OCI-LY1 (cell line): ENCODE data around the gene SHROOM3.

ENCODE experiments used
- H2AFZ ChIP-seq: fragments of 200-600 bp; sonication (generic), shearing (Covaris generic); 2 replicates; pipeline ENCODE4 v1.6.0; 2014; ENCODE audit warnings: antibody characterized with exemption, mild to moderate bottlenecking, low read length
- H3F3A ChIP-seq: fragments of 200-600 bp; sonication (generic), shearing (Covaris generic); 2 replicates; pipeline ENCODE4 v1.6.0; 2014; ENCODE audit warnings: mild to moderate bottlenecking, antibody characterized with exemption, low read length, moderate library complexity; ENCODE audit not compliant: insufficient read depth
- H3K27ac ChIP-seq: fragments of 200-600 bp; sonication (generic); 2 replicates; pipeline ENCODE4 v1.5.1; 2014; ENCODE audit warnings: low read length, mixed run types, mild to moderate bottlenecking, low read depth; ENCODE audit not compliant: poor library complexity, severe bottlenecking
- H3K27me3 ChIP-seq: fragments of 200-600 bp; sonication (generic); 2 replicates; pipeline ENCODE4 v1.6.0; 2014; ENCODE audit warnings: antibody characterized with exemption, mild to moderate bottlenecking, low read length, moderate library complexity; ENCODE audit not compliant: insufficient read depth
- H3K36me3 ChIP-seq: fragments of 200-600 bp; sonication (generic); 2 replicates; pipeline ENCODE4 v1.6.1; 2014; ENCODE audit warnings: mild to moderate bottlenecking, antibody characterized with exemption, low read length, moderate library complexity, mixed read lengths; ENCODE audit not compliant: insufficient read depth
- H3K4me1 ChIP-seq: fragments of 200-600 bp; sonication (generic); 2 replicates; pipeline ENCODE4 v1.5.1; 2014; ENCODE audit warnings: mild to moderate bottlenecking, low read length, moderate library complexity; ENCODE audit not compliant: insufficient read depth, severe bottlenecking
- H3K4me2 ChIP-seq: fragments of 200-600 bp; sonication (generic), shearing (Covaris generic); 2 replicates; pipeline ENCODE4 v1.6.1; 2014; ENCODE audit warnings: low read length
- H3K4me3 ChIP-seq: fragments of 200-600 bp; sonication (generic); 2 replicates; pipeline ENCODE4 v1.5.1; 2014; ENCODE audit warnings: low read length, low read depth, mild to moderate bottlenecking, mixed read lengths; ENCODE audit not compliant: poor library complexity, severe bottlenecking
- H3K79me2 ChIP-seq: fragments of 200-600 bp; shearing (Covaris generic); 2 replicates; pipeline ENCODE4 v1.6.1; 2016; ENCODE audit warnings: mixed run types, low read length, mixed read lengths; ENCODE audit not compliant: insufficient read depth
- H3K9ac ChIP-seq: fragments of 200-600 bp; sonication (generic), shearing (Covaris generic); 2 replicates; pipeline ENCODE4 v1.6.1; 2014; ENCODE audit warnings: mild to moderate bottlenecking, low read length, mixed read lengths
- H3K9me2 ChIP-seq: fragments of 200-600 bp; sonication (generic), shearing (Covaris generic); 2 replicates; pipeline ENCODE4 v1.6.1; 2014; ENCODE audit warnings: low read depth, mild to moderate bottlenecking, low read length, mixed read lengths
- H3K9me3 ChIP-seq: fragments of 200-600 bp; shearing (Covaris generic); 2 replicates; pipeline ENCODE4 v1.6.1; 2014; ENCODE audit warnings: low read length, mixed read lengths
- H4K20me1 ChIP-seq: fragments of 200-600 bp; sonication (generic), shearing (Covaris generic); 2 replicates; pipeline ENCODE4 v1.6.0; 2016; ENCODE audit warnings: mild to moderate bottlenecking, low read length; ENCODE audit not compliant: insufficient read depth
- CTCF ChIP-seq: fragments of 200-600 bp; sonication (generic), shearing (Covaris generic); IDR thresholded peaks from 2 replicates; pipeline ENCODE4 v1.5.1; 2017; ENCODE audit warnings: mild to moderate bottlenecking, antibody characterized with exemption, low read length, moderate library complexity, mixed read lengths
- EZH2 ChIP-seq: fragments of 200-600 bp; sonication (generic), shearing (Covaris generic); IDR thresholded peaks from 2 replicates; pipeline ENCODE4 v1.8.0; 2017; ENCODE audit warnings: borderline replicate concordance, mixed run types, mild to moderate bottlenecking, antibody characterized with exemption, low read length, moderate library complexity, mixed read lengths

Gene SHROOM3

GRCh38 chr4:76787898-76788297 is 352.9 kb downstream of the SHROOM3 start:
- H3K27me3 ChIP-seq = no peaks in the 10 kb centered on the region
- H3K4me3 ChIP-seq = no peak overlapping the region
- no peaks in the 10 kb centered on the region for H3K4me1 ChIP-seq
- no peak overlapping the region for H3K4me2 ChIP-seq
- no peak overlapping the region for H2AFZ ChIP-seq
- no peaks in the 10 kb centered on the region for H3K36me3 ChIP-seq
- no peaks in the 10 kb centered on the region for H3F3A ChIP-seq
- H3K9ac ChIP-seq = no peak overlapping the region
- no peaks in the 10 kb centered on the region for H3K79me2 ChIP-seq
- H3K27ac ChIP-seq = no peak overlapping the region
- H3K9me3 ChIP-seq = no peaks in the 10 kb centered on the region
- no peaks in the 10 kb centered on the region for H4K20me1 ChIP-seq
- H3K9me2 ChIP-seq = no peaks in the 10 kb centered on the region
- TF ChIP-seq EZH2 (no peak), CTCF (no peak)

DNA sequence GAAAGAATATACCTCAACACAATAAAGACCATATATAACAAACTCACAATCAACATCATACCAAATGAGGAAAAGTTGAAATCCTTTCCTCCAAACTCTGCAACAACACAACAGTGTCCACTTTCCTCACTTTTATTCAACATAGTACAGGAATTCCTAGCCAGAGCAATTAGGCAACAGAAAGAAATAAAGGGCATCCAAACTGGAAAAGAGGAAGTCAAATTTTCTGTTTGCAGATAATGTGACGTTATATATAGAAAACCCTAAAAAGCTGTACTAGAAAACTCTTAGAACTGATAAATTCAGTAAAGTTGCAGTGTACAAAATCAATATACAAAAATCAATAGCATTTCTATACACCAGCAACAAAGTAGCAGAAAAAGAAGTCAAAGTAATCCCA is 355.3 kb downstream of the SHROOM3 start:
- H3K9ac ChIP-seq = no peak overlapping the region
- no peaks in the 10 kb centered on the region for H4K20me1 ChIP-seq
- no peaks in the 10 kb centered on the region for H3K4me1 ChIP-seq
- no peaks in the 10 kb centered on the region for H3F3A ChIP-seq
- no peaks in the 10 kb centered on the region for H3K9me3 ChIP-seq
- H3K79me2 ChIP-seq = no peaks in the 10 kb centered on the region
- no peaks in the 10 kb centered on the region for H3K9me2 ChIP-seq
- no peaks in the 10 kb centered on the region for H3K27me3 ChIP-seq
- TF ChIP-seq CTCF = no peak
- TF ChIP-seq EZH2 = no peak
- no peak overlapping the region for H3K4me2 ChIP-seq
- no peak overlapping the region for H2AFZ ChIP-seq
- H3K4me3 ChIP-seq = no peak overlapping the region
- H3K36me3 ChIP-seq = no peaks in the 10 kb centered on the region
- H3K27ac ChIP-seq = no peak overlapping the region

DNA sequence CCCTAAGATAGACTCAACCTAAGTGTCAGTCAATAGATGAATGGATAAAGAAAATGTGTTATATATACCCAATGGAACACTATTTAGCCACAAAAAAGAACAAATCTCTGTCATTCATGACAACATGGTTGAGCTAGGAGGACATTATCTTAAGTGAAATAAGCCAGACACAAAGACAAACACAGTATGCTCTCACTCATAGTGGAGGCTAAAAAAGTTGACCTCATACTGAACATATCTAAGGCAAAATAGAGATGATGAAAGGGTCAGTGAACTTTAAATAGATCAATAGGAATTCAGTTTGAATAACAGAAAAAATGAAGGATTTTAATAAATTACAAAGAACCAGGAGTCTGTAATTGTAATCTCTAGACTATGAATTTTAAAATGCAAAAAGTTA is 356.4 kb downstream of the SHROOM3 start:
- TF ChIP-seq EZH2 = no peak
- no peak for TF ChIP-seq CTCF
- Histone ChIP-seq H3K27me3 (no peaks in the 10 kb centered on the region), H3K79me2 (no peaks in the 10 kb centered on the region)

More for the DNA sequence above, 356.4 kb downstream of the SHROOM3 start:
- H3K36me3 ChIP-seq = no peaks in the 10 kb centered on the region
- H3K4me2 ChIP-seq = no peak overlapping the region
- no peak overlapping the region for H3K4me3 ChIP-seq
- H3K27ac ChIP-seq = no peak overlapping the region
- no peaks in the 10 kb centered on the region for H3K9me2 ChIP-seq
- no peaks in the 10 kb centered on the region for H3K4me1 ChIP-seq
- H3K9ac ChIP-seq = no peak overlapping the region
- no peak overlapping the region for H2AFZ ChIP-seq
- no peaks in the 10 kb centered on the region for H3K9me3 ChIP-seq
- H4K20me1 ChIP-seq = no peaks in the 10 kb centered on the region
- no peaks in the 10 kb centered on the region for H3F3A ChIP-seq
